K562 (cell line): Measurements from ENCODE around the gene COL23A1. TPM values are rescaled to one million over a fixed set of nuclear protein-coding genes. Genes with fewer than 3 reads are reported as not detected.

Experiments used
- ARID1B ChIP-seq: fragments of 450-650 bp; IDR thresholded peaks from 2 replicates; pipeline ENCODE4 v1.6.1; 2016; ENCODE audit warnings: antibody characterized with exemption, mild to moderate bottlenecking, inconsistent platforms
- BHLHE40 ChIP-seq: IDR thresholded peaks from 2 replicates; pipeline ENCODE4 v1.6.1; 2011; ENCODE audit warnings: low read length, improper control_type of control experiment
- EZH2 ChIP-seq: IDR thresholded peaks from 2 replicates; pipeline ENCODE4 v1.6.1; 2012; ENCODE audit warnings: low read depth, mild to moderate bottlenecking, inconsistent platforms, low read length, borderline replicate concordance
- HNRNPH1 ChIP-seq: fragments of 200-400 bp; formaldehyde crosslinking; optimal IDR thresholded peaks from 2 replicates; pipeline ENCODE3; 2017; ENCODE audit warnings: low read depth, mild to moderate bottlenecking, low read length, moderate library complexity
- HSF4 ChIP-seq: fragments of 250-450 bp; sonication (Bioruptor Pico); IDR thresholded peaks from 2 replicates; pipeline ENCODE4 v2.1.2; 2022; ENCODE audit warnings: mild to moderate bottlenecking, moderate library complexity, borderline replicate concordance
- KLF16 ChIP-seq: IDR thresholded peaks from 2 replicates; pipeline ENCODE4 v1.6.1; 2016; ENCODE audit warnings: antibody characterized with exemption
- MAX ChIP-seq: sonication (generic); formaldehyde crosslinking; IDR thresholded peaks from 2 replicates; pipeline ENCODE4 v1.9.0; 2022; ENCODE audit warnings: mild to moderate bottlenecking, missing genetic modification reagents
- MEIS2 ChIP-seq: fragments of 450-650 bp; IDR thresholded peaks from 2 replicates; pipeline ENCODE4 v1.6.1; 2014; ENCODE audit warnings: mild to moderate bottlenecking; ENCODE audit not compliant: partially characterized antibody
- MTA3 ChIP-seq: fragments of 450-650 bp; formaldehyde crosslinking; IDR thresholded peaks from 2 replicates; pipeline ENCODE4 v1.6.1; 2017; ENCODE audit warnings: mild to moderate bottlenecking, borderline replicate concordance
- NBN ChIP-seq: fragments of 450-650 bp; IDR thresholded peaks from 2 replicates; pipeline ENCODE4 v1.6.1; 2016; ENCODE audit warnings: low read depth, mild to moderate bottlenecking
- NR2C2 ChIP-seq, 2 experiments: fragments of 200-800 bp in 1 of 2; sonication (Bioruptor generic) in 1 of 2; sonication (generic) in 1 of 2; formaldehyde crosslinking in 1 of 2; IDR thresholded peaks; 2 replicates each; pipeline versions ENCODE4 v1.6.1 to v1.8.0; 2016 to 2022; ENCODE audit warnings: mild to moderate bottlenecking in 1 of 2, missing compliant biosample characterization in 1 of 2, missing genetic modification characterization in 1 of 2, missing genetic modification reagents in 1 of 2
- PHB2 ChIP-seq: fragments of 450-650 bp; IDR thresholded peaks from 2 replicates; pipeline ENCODE4 v1.6.1; 2017; ENCODE audit warnings: low read depth
- PRPF4 ChIP-seq: fragments of 200-400 bp; formaldehyde crosslinking; IDR thresholded peaks from one replicate; pipeline ENCODE4 v1.6.1; 2017; ENCODE audit warnings: low read length, low read depth, mild to moderate bottlenecking; ENCODE audit not compliant: insufficient read depth, poor library complexity, severe bottlenecking
- RBM15 ChIP-seq: fragments of 200-400 bp; formaldehyde crosslinking; IDR thresholded peaks from 2 replicates; pipeline ENCODE4 v1.6.1; 2018; ENCODE audit warnings: mild to moderate bottlenecking, low read length, moderate library complexity; ENCODE audit not compliant: insufficient read depth
- TAF7 ChIP-seq: fragments of 450-650 bp; IDR thresholded peaks from 2 replicates; pipeline ENCODE4 v1.6.1; 2016; ENCODE audit warnings: missing genetic modification characterization, missing compliant biosample characterization
- TCF3 ChIP-seq: sonication (generic); formaldehyde crosslinking; IDR thresholded peaks from 2 replicates; pipeline ENCODE4 v1.4.0; 2020; ENCODE audit warnings: mild to moderate bottlenecking, missing genetic modification reagents
- ZBTB1 ChIP-seq: sonication (generic); formaldehyde crosslinking; IDR thresholded peaks from 2 replicates; pipeline ENCODE4 v1.8.1; 2023; ENCODE audit warnings: missing genetic modification reagents, low read depth, mild to moderate bottlenecking, borderline replicate concordance
- ZNF175 ChIP-seq: fragments of 200-800 bp; sonication (Bioruptor generic); IDR thresholded peaks from 2 replicates; pipeline ENCODE4 v1.6.1; 2016; ENCODE audit warnings: low read depth, mild to moderate bottlenecking, missing genetic modification characterization, missing compliant biosample characterization
- polyA plus RNA-seq, 8 experiments: library from polyadenylated mRNA; depleted of rRNA in 4 of 8; stranded (reverse) in 5 of 8; unstranded in 3 of 8; fragments of >200 nt; fragmentation: Nextera tagmentation in 2 of 8; fragmentation: Illumina TruSeq in 1 of 8; extraction: Ambion mirVana in 2 of 8; extraction: Trizol in 1 of 8; gene quantifications; 2 replicates each; pipeline versions ENCODE4 v1.2.1 to v1.2.3, GENCODE V29; 2011 to 2014; ENCODE audit warnings: inconsistent platforms in 1 of 8, missing spikeins in 1 of 8
- total RNA-seq, 7 experiments: library from RNA; depleted of rRNA in 6 of 7; stranded (reverse); fragments of >200 nt in 6 of 7; fragmentation: Illumina TruSeq in 2 of 7; extraction: Trizol in 2 of 7; gene quantifications; 2 replicates each; pipeline versions ENCODE4 v1.2.1 to v1.2.3, GENCODE V29; 2011 to 2021; ENCODE audit warnings: low replicate concordance in 1 of 7
- TF ChIP-seq, protein P1 (sequence below): sonication (generic); formaldehyde crosslinking; IDR thresholded peaks from 2 replicates; pipeline ENCODE4 v1.8.0; 2022; ENCODE audit warnings: missing genetic modification reagents, mild to moderate bottlenecking, borderline replicate concordance
- TF ChIP-seq, protein P2 (sequence below): fragments of 450-650 bp; formaldehyde crosslinking; IDR thresholded peaks from 2 replicates; pipeline ENCODE4 v1.4.0; 2020; ENCODE audit warnings: mild to moderate bottlenecking, moderate library complexity
- TF ChIP-seq, protein P3 (sequence below): fragments of 200-800 bp; sonication (Bioruptor generic); IDR thresholded peaks from 2 replicates; pipeline ENCODE4 v1.6.1; 2017; ENCODE audit warnings: missing genetic modification characterization, missing compliant biosample characterization
- TF ChIP-seq, protein P4 (sequence below): fragments of 450-650 bp; IDR thresholded peaks from 2 replicates; pipeline ENCODE4 v1.6.1; 2016; ENCODE audit warnings: borderline replicate concordance

Gene COL23A1
- total and polyA plus RNA-seq, 9 of the 15 experiments (the other 6 are each of a cell fraction or from before 2014, with no cell fraction given), result 0.09 TPM; not detected in 8

DNA sequence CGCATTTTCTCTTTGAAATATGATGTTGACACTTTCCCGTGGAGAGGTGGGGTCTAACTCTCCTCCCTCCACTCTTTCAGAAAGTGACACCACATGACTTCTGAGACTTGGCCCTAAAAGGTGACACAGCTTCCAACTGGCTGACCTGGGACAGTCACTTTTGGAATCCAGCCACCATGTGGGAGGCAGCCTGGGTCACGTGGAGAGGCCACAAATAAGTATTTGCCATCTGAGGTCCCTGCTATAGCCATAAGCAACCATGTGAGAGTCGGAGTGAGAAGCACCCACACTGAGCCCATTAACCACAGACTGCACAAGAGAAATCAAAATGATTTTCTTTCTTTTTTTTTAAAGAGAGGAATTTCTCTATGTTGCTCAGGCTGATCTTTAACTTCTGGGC is 353.5 kb downstream of the COL23A1 start (continued):
- TF ChIP-seq, protein P1, sequence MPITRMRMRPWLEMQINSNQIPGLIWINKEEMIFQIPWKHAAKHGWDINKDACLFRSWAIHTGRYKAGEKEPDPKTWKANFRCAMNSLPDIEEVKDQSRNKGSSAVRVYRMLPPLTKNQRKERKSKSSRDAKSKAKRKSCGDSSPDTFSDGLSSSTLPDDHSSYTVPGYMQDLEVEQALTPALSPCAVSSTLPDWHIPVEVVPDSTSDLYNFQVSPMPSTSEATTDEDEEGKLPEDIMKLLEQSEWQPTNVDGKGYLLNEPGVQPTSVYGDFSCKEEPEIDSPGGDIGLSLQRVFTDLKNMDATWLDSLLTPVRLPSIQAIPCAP (CRISPR knock-in tag), result no peak
- TF ChIP-seq HSF4 (CRISPR knock-in tag), result no peak
- TF ChIP-seq HNRNPH1, result no peak
- peak; percentile 88 for TF ChIP-seq BHLHE40
- TF ChIP-seq MAX (CRISPR knock-in tag), result peak; percentile 48; the same call in 1 of the 2 replicates
- TF ChIP-seq RBM15, result no peak
- TF ChIP-seq, protein P2, sequence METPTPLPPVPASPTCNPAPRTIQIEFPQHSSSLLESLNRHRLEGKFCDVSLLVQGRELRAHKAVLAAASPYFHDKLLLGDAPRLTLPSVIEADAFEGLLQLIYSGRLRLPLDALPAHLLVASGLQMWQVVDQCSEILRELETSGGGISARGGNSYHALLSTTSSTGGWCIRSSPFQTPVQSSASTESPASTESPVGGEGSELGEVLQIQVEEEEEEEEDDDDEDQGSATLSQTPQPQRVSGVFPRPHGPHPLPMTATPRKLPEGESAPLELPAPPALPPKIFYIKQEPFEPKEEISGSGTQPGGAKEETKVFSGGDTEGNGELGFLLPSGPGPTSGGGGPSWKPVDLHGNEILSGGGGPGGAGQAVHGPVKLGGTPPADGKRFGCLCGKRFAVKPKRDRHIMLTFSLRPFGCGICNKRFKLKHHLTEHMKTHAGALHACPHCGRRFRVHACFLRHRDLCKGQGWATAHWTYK (CRISPR knock-in tag), result no peak
- TF ChIP-seq, protein P3, sequence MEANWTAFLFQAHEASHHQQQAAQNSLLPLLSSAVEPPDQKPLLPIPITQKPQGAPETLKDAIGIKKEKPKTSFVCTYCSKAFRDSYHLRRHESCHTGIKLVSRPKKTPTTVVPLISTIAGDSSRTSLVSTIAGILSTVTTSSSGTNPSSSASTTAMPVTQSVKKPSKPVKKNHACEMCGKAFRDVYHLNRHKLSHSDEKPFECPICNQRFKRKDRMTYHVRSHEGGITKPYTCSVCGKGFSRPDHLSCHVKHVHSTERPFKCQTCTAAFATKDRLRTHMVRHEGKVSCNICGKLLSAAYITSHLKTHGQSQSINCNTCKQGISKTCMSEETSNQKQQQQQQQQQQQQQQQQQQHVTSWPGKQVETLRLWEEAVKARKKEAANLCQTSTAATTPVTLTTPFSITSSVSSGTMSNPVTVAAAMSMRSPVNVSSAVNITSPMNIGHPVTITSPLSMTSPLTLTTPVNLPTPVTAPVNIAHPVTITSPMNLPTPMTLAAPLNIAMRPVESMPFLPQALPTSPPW (CRISPR knock-in tag), result peak; percentile 29
- no peak for TF ChIP-seq ARID1B
- TF ChIP-seq TAF7, result no peak
- TF ChIP-seq KLF16, result no peak
- TF ChIP-seq PHB2, result no peak
- 0 out of 2 replicates have a peak, but pooled peaks have one; percentile 28 for TF ChIP-seq ZNF175 (CRISPR knock-in tag)
- no peak for TF ChIP-seq TCF3 (CRISPR knock-in tag)
- no peak for TF ChIP-seq EZH2
- TF ChIP-seq ZBTB1 (CRISPR knock-in tag), result no peak
- no peak for TF ChIP-seq MEIS2
- TF ChIP-seq PRPF4, result no peak
- no peak for TF ChIP-seq MTA3
- TF ChIP-seq NBN, result no peak
- no peak for TF ChIP-seq NR2C2 (CRISPR knock-in tag; IDR thresholded peaks at IDR 0.05)
- 0 out of 2 replicates have a peak, but pooled peaks have one; percentile 42 for TF ChIP-seq NR2C2 (tag; IDR thresholded peaks at IDR 0.05)
- TF ChIP-seq, protein P4, sequence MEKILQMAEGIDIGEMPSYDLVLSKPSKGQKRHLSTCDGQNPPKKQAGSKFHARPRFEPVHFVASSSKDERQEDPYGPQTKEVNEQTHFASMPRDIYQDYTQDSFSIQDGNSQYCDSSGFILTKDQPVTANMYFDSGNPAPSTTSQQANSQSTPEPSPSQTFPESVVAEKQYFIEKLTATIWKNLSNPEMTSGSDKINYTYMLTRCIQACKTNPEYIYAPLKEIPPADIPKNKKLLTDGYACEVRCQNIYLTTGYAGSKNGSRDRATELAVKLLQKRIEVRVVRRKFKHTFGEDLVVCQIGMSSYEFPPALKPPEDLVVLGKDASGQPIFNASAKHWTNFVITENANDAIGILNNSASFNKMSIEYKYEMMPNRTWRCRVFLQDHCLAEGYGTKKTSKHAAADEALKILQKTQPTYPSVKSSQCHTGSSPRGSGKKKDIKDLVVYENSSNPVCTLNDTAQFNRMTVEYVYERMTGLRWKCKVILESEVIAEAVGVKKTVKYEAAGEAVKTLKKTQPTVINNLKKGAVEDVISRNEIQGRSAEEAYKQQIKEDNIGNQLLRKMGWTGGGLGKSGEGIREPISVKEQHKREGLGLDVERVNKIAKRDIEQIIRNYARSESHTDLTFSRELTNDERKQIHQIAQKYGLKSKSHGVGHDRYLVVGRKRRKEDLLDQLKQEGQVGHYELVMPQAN, result no peak
